GM18502 (cell line): Measurements from ENCODE around the gene HYAL4.
"Not testable (repeated sequence)": the region's sequence is repeated elsewhere in the genome, so short reads cannot be mapped to it uniquely, and the experiment has no call there.

Experiments
- ATAC-seq: cut with Tn5 transposase; IDR thresholded peaks from one replicate; pipeline ENCODE4 v1.9.1; 2021; ENCODE audit warnings: mild to moderate bottlenecking; ENCODE audit not compliant: unreplicated experiment, poor library complexity

Gene HYAL4

GRCh38 chr7:123846217-123846891 is 1.4 kb downstream of the HYAL4 start:
- no peak for ATAC-seq

GRCh38 chr7:123847868-123848267 is 2.9 kb downstream of the HYAL4 start:
- ATAC-seq, result no peak

- no peak for ATAC-seq
These were observed 4.9 kb downstream of the HYAL4 start for GRCh38 chr7:123849855-123850254.

GRCh38 chr7:123851404-123851803 is 6.4 kb downstream of the HYAL4 start:
- not testable (repeated sequence) for ATAC-seq

- ATAC-seq, result not testable (repeated sequence)
These were observed 9.3 kb downstream of the HYAL4 start for GRCh38 chr7:123854291-123854690.

- not testable (repeated sequence) for ATAC-seq
These were observed 11.5 kb downstream of the HYAL4 start for GRCh38 chr7:123856428-123856827.

- no peak for ATAC-seq
These were observed 15.9 kb downstream of the HYAL4 start for GRCh38 chr7:123860848-123861247.

- ATAC-seq, result no peak
These were observed 17.8 kb downstream of the HYAL4 start for GRCh38 chr7:123862775-123863174.

- no peak for ATAC-seq
These were observed 18.5 kb downstream of the HYAL4 start for GRCh38 chr7:123863461-123863860.

GRCh38 chr7:123864012-123864411 is 19.0 kb downstream of the HYAL4 start:
- no peak for ATAC-seq

GRCh38 chr7:123864436-123864835 is 19.5 kb downstream of the HYAL4 start:
- ATAC-seq, result no peak

- ATAC-seq, result no peak
These were observed 20.0 kb downstream of the HYAL4 start for GRCh38 chr7:123864966-123865365.

GRCh38 chr7:123865517-123866117 is 20.6 kb downstream of the HYAL4 start:
- peak; percentile 90 for ATAC-seq

GRCh38 chr7:123867225-123867624 is 22.3 kb downstream of the HYAL4 start:
- ATAC-seq, result peak; percentile 43

GRCh38 chr7:123871998-123872867 is 27.3 kb downstream of the HYAL4 start:
- peak; percentile 91 for ATAC-seq

- ATAC-seq, result no peak
These were observed 27.9 kb downstream of the HYAL4 start for GRCh38 chr7:123872908-123873307.

GRCh38 chr7:123876557-123877256 is 31.7 kb downstream of the HYAL4 start:
- ATAC-seq, result no peak

- no peak for ATAC-seq
These were observed 34.7 kb downstream of the HYAL4 start for GRCh38 chr7:123879628-123880027.

- no peak for ATAC-seq
These were observed 36.3 kb downstream of the HYAL4 start for GRCh38 chr7:123881300-123881699.

GRCh38 chr7:123883154-123883553 is 38.2 kb downstream of the HYAL4 start:
- ATAC-seq, result no peak

GRCh38 chr7:123888192-123888591 is 43.2 kb downstream of the HYAL4 start:
- no peak for ATAC-seq
